Measurements from ENCODE around the gene SURF6. TPM values are rescaled to one million over a fixed set of nuclear protein-coding genes. Genes with fewer than 3 reads are reported as not detected.

The SURF6 gene
- total and polyA plus RNA-seq, 2 of the 8 experiments (the other 6 are each of a cell fraction or from before 2014, with no cell fraction given): 6.1 to 23.7 TPM

DNA sequence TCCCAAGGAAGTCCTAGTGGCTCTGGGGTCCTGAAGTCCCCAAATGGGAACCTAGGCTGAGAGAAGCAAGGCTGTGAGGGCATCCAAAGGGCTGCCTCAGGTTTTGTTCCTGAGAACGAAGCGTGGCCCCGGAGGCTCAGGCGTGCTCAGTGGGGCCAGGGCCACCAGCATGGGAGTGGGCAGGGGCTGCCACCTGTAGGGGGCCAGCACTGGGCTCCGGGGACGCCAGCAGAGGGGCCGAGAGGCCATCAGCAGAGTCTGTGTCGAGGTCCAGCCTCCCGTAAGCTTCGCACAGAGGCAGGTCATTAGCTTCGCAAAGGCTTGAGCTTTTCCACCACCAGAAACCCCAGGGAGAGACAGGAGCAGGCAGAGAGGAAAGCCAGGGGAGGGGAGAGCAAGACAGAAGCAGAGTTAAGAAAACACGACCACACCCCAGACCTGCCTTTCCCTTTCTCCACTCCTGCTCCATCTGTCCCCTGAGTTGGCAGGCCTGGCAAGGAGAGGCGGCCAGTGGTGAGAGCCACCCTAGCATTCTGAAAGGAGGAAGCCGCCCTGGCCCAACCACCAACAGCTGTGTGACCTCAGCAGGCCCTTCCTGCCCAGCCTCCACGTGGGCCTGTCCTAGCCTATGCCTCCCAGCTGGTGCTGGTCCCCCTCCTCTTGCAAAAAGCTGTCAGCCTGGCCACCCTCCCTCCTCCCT lies 5.5 kb upstream of the SURF6 start:
- no peak overlapping the region for H3K4ac ChIP-seq (replicated peaks; ENCODE audit: insufficient read length, low read depth, low read length)
- H2AK5ac ChIP-seq (ENCODE audit: low read depth, low read length): no peak overlapping the region
- FAIRE-seq (no peak), DNase-seq (ENCODE audit: low read depth in 1 of 2, low spot score in 2 of 2) (no peak)
- no peaks in the 10 kb centered on the region for H3K27me3 ChIP-seq (replicated peaks in 1 of 4; ENCODE audit: control insufficient read depth in 3 of 4, extremely low read depth in 1 of 4, insufficient read depth in 3 of 4, low read length in 3 of 4)
- peaks cover 17% of the 10 kb centered on the region for H3K79me1 ChIP-seq (ENCODE audit: low read depth, low read length)
- peaks cover 31 to 70% (median 53%) of the 10 kb centered on the region in 4 experiments for H3K36me3 ChIP-seq (ENCODE audit: control insufficient read depth in 2 of 4, insufficient read depth in 4 of 4, low read length in 3 of 4)
- no peak overlapping the region for H3K9ac ChIP-seq (replicated peaks in 1 of 4; ENCODE audit: extremely low read depth in 1 of 4, low read depth in 3 of 4, low read length in 3 of 4)
- H3K9me3 ChIP-seq (ENCODE audit: insufficient read depth in 2 of 2, low read depth in 1 of 2, low read length in 1 of 2): no peaks in the 10 kb centered on the region
- peaks cover 4 to 15% of the 10 kb centered on the region in 2 experiments; a peak in 3 of 4 replicates for H3K79me2 ChIP-seq (ENCODE audit: control insufficient read depth in 1 of 2, insufficient read depth in 2 of 2, low read length in 2 of 2)
- peaks cover 0 to 3% (median 3%) of the 10 kb centered on the region in 4 experiments; a peak in 5 of 7 replicates for H3K4me1 ChIP-seq (replicated peaks in 1 of 4; ENCODE audit: control insufficient read depth in 3 of 4, insufficient read depth in 4 of 4, low read length in 3 of 4)
- no peak overlapping the region for H3K23ac ChIP-seq (ENCODE audit: insufficient read length)
- H2BK20ac ChIP-seq (ENCODE audit: low read length): no peak overlapping the region
- no peak overlapping the region for H4K5ac ChIP-seq (ENCODE audit: insufficient read length, low read depth, low read length)
- 86% methylated on average over 13 of the region's 15 CpGs; no CpG with 5 or more reads in 1 of the 2 experiments for WGBS, 2 experiments (ENCODE audit: extremely low coverage in 1 of 2, insufficient coverage in 1 of 2, insufficient read length in 1 of 2, insufficient replicate concordance in 2 of 2, low coverage in 1 of 2, low lambda C conversion rate in 2 of 2, missing lambda C conversion rate in 1 of 2)
- no peak overlapping the region for H4K91ac ChIP-seq (replicated peaks; ENCODE audit: insufficient read length, low read length)
- H3K4me3 ChIP-seq (ENCODE audit: extremely low read depth in 1 of 4, insufficient read depth in 2 of 4, low read depth in 3 of 4, low read length in 4 of 4): no peak overlapping the region
- H2BK12ac ChIP-seq (ENCODE audit: low read depth, low read length): no peak overlapping the region
- no peak overlapping the region for H4K8ac ChIP-seq (ENCODE audit: extremely low read depth, insufficient read depth, low read length)
- no peak overlapping the region for H2AFZ ChIP-seq (ENCODE audit: low read length)
- no peak overlapping the region for H2BK120ac ChIP-seq (replicated peaks; ENCODE audit: low read depth, low read length)
- no peak overlapping the region for H3K56ac ChIP-seq (replicated peaks; ENCODE audit: insufficient read length, low read depth, low read length)
- no peak overlapping the region for H2BK5ac ChIP-seq (ENCODE audit: low read depth, low read length)
- H4K20me1 ChIP-seq (replicated peaks in 1 of 2; ENCODE audit: control insufficient read depth in 1 of 2, insufficient read depth in 2 of 2, low read length in 2 of 2): peaks cover 12 to 31% of the 10 kb centered on the region in 2 experiments
- no peak overlapping the region for H3K18ac ChIP-seq (ENCODE audit: extremely low read depth, low read length)
- H2BK15ac ChIP-seq (ENCODE audit: low read length): no peak overlapping the region
- peaks cover 1% of the 10 kb centered on the region; the same call in 1 of the 2 replicates for H3K23me2 ChIP-seq (ENCODE audit: low read depth, low read length)
- ChIA-PET POLR2A (ENCODE audit: partially characterized antibody) (interaction anchor here (0.8 to 14.8 kb wide), 4 partner anchors 11 to 119 kb away, joined by 3 to 303 read pairs (median 14); partner anchors contain the start of genes ADAMTS13, MED22, RPL7A and SURF1), CTCF (ENCODE audit: partially characterized antibody) (interaction anchor here (0.7 to 5.5 kb wide), 30 partner anchors 8 to 227 kb away, joined by 3 to 45 read pairs (median 5); partner anchors contain the start of genes SLC2A6 and SURF1)
- no peak overlapping the region for H3K14ac ChIP-seq (ENCODE audit: insufficient read length)
- H3K4me2 ChIP-seq (ENCODE audit: insufficient read depth in 1 of 2, low read depth in 2 of 2, low read length in 2 of 2): no peak overlapping the region
- H3K27ac ChIP-seq (ENCODE audit: low read depth, low read length): no peak overlapping the region
- TF ChIP-seq RNF2 (IDR thresholded peaks at IDR 0.05; ENCODE audit: borderline replicate concordance, low read depth, low read length, missing control alignments, poor library complexity, severe bottlenecking) (no peak), JUN (IDR thresholded peaks at IDR 0.05; ENCODE audit: low read depth, low read length) (no peak), TEAD4 (IDR thresholded peaks at IDR 0.05; ENCODE audit: low read depth, low read length) (no peak), RBBP5 (IDR thresholded peaks at IDR 0.05; ENCODE audit: borderline replicate concordance, low read depth, low read length) (no peak), RFX5 (IDR thresholded peaks at IDR 0.05; ENCODE audit: borderline replicate concordance, low read depth, low read length) (no peak), CBX5 (IDR thresholded peaks at IDR 0.05; ENCODE audit: low read depth, low read length) (no peak), JUND (IDR thresholded peaks at IDR 0.05; ENCODE audit: low read length) (no peak), SIRT6 (IDR thresholded peaks at IDR 0.05; ENCODE audit: low read length) (no peak), RAD21 (IDR thresholded peaks at IDR 0.05 in 1 of 2, conservative IDR thresholded peaks at IDR 0.05 in 1 of 2; ENCODE audit: low read depth in 2 of 2, low read length in 2 of 2) (no peak)
- TF ChIP-seq, protein P1, sequence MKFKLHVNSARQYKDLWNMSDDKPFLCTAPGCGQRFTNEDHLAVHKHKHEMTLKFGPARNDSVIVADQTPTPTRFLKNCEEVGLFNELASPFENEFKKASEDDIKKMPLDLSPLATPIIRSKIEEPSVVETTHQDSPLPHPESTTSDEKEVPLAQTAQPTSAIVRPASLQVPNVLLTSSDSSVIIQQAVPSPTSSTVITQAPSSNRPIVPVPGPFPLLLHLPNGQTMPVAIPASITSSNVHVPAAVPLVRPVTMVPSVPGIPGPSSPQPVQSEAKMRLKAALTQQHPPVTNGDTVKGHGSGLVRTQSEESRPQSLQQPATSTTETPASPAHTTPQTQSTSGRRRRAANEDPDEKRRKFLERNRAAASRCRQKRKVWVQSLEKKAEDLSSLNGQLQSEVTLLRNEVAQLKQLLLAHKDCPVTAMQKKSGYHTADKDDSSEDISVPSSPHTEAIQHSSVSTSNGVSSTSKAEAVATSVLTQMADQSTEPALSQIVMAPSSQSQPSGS (IDR thresholded peaks at IDR 0.05; ENCODE audit: low read length): no peak
